ENCODE measurements around the gene KDM4B.

Gene KDM4B

DNA sequence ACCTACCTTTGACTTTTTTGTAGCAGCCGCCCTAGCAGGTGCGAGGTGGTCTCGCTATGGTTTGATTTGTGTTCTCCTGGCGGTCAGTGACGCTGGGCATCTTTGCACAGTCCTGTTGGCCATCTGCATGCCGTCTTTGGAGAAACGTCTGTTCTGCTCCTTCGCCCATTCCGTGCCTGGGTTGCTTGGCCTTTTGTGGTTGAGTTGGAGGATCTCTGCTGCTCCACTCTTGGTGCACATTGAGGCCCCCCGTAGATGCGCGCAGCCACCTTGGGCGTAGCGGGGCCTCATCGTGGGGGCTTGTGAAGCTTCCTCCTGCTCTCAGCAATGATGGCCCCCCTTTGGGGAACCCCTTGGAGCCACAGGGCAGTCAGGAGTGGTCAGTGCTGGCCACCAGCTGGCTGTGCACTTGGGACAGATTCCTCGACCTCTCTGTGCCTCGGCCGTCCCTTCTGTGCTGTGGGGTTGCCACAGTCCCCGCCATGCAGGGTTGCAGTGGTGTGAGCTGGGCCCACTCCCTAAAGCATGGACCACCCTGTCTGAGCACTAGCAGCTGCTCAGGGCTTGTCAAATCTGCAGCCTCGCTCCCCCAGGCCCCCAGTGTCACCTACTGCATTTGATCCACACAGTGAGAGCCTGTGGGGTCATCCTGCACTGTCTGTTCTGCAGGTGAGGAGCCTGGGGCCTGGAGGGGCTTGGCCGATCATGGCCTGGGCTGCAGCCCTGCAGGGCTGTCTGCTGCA lies 170.8 kb downstream of the KDM4B start:
- no peak for DNase-seq

DNA sequence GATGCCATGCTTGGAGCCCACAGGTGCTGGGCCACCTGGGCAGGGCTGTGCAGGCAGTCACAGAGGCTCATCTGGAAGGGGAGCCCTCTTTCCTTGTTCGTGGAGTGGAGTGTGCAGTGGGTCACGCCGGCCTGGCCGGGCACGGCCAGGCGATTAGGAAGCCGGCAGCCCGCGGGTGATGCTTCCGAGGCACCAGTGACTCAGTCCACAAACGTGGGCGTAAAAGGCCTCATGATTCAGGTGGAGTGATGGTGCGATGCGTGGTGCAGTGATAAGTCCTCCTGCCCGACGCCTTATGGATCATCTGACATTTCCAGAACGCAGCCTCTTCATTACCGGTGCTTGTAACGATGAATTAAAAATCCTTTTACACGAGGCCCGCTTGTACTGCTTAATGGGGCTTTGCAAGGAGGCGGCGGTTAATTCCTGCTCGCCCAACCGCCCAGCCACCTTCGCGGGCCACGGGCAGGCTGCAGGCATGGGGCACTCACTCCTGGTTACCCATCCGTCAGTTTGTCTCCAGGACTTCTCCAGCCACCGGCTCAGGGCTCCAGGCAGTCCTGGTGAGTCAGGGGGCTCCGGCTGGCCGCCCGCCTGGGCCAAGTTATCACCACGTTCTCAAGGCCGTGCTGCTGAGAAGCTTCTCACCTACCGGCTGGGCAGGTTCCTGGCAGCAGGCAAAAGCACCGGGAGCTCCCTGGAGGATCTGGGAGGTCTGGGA lies 172.4 kb downstream of the KDM4B start:
- DNase-seq, result no peak

DNA sequence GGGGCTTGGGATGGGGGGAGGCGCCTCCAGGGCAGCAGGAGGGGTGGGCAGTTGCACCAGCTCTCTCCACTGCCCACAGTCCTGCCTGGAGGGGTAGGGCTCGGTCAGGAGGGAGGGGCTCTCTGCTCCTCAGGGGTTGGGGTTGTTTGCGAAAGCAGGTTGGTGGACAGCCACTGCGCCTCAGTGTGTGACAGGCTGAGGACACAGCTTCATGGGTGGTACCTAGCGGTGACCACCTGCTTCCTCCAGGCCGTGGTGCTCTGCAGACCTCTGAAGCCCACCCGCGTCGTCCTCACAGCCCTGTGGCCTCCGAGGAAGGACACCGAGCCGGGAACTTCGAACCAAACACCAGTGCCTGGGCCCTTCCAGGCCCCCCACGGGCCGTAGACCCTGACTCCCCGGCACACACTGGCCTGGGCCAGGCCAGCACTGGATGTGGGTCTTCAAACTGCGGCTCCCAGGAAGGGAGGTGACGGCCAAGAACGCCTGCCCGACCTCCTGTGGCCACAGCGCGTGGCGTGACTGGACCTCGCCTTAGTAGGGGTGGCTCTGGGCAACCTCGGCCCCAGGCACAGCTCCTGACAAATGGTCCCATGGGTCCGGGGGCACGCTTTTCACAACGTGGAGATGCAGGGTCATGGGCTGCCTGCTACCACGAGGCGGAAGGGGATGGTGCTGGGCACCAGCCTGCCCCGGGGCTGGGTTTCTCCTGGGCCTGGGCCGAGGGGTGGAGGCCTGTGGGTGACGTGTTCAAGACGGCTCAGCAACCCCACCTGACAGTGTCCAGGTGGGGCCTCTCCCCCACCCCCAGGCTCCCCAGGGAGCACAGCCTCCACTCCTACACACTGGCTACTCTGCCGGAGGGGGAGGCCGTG lies 173.2 kb downstream of the KDM4B start:
- DNase-seq, result no peak

DNA sequence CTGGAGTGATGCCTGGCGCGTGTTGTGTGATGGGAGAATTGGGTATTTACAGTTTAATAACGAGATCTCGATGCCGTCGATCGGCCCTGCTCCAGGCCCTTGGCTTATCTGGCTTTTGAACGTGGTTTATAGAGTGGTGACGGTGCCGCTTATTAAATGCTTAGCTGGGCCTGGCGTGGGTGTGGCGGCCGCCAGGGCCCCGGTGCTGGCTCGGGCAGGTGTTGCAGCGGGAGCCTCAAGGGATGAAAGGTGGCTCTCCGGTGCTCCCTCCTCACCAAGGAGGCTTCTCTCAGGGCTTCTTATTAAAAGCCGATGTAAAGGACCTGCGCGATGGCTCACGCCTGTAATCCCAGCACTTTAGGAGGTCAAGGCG lies 173.8 kb downstream of the KDM4B start:
- DNase-seq, result no peak

DNA sequence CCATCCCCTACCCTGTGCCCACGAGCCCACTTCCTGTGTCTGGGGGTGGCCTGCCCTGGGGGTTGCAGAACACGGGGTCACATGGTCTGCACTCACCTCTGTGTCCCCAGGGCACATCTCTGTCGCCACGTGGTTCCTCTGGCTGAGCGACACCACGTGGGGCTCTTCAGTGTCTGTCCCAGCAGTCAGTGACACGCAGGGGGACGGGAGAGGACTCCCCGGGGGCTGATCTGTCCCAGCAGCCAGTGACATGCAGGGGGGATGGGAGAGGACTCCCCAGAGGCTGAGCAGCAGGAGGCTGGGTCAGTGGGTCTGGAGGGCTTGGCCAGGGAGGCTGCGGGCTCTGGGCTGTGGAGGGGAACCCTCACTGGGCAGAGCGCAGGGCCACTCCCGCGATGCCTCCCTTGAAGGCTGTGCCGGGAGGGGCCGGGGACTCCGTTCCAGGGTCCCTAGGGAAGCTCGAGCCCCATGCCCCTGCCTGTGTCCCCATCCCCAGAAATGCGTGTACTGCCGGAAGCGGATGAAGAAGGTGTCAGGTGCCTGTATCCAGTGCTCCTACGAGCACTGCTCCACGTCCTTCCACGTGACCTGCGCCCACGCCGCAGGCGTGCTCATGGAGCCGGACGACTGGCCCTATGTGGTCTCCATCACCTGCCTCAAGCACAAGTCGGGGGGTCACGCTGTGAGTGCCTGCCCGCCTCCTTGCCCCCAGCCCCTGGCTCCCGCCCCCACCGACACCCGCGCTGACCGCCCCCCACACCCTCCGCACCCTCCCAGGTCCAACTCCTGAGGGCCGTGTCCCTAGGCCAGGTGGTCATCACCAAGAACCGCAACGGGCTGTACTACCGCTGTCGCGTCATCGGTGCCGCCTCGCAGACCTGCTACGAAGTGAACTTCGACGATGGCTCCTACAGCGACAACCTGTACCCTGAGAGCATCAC lies 174.8 kb downstream of the KDM4B start:
- no peak for DNase-seq

DNA sequence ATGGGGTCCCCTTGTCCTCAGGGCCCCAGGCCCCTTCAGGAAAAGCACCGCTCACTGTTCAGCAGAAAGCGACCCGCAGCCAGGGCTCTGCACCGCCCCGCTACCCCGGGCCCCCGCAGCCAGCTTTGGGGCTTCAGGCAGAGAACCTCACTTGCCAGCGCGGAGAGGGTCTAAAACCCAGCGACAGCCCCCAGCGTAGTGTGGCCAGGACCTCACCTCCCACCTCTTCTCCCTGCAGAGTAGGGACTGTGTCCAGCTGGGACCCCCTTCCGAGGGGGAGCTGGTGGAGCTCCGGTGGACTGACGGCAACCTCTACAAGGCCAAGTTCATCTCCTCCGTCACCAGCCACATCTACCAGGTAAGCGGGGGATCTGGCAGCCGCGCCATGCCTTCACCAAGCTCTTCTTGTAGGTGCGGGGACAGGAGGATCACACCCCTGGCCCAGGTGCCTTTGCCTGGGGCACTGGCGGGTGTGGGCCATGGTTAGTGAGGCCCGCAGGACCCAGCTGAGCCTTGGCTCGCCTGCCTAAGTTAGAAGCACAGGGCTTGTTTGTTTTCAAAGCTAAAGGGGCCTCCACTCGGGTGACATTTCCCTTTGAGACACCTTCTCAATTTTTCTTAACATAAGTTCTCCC lies 175.7 kb downstream of the KDM4B start:
- DNase-seq, result no peak

DNA sequence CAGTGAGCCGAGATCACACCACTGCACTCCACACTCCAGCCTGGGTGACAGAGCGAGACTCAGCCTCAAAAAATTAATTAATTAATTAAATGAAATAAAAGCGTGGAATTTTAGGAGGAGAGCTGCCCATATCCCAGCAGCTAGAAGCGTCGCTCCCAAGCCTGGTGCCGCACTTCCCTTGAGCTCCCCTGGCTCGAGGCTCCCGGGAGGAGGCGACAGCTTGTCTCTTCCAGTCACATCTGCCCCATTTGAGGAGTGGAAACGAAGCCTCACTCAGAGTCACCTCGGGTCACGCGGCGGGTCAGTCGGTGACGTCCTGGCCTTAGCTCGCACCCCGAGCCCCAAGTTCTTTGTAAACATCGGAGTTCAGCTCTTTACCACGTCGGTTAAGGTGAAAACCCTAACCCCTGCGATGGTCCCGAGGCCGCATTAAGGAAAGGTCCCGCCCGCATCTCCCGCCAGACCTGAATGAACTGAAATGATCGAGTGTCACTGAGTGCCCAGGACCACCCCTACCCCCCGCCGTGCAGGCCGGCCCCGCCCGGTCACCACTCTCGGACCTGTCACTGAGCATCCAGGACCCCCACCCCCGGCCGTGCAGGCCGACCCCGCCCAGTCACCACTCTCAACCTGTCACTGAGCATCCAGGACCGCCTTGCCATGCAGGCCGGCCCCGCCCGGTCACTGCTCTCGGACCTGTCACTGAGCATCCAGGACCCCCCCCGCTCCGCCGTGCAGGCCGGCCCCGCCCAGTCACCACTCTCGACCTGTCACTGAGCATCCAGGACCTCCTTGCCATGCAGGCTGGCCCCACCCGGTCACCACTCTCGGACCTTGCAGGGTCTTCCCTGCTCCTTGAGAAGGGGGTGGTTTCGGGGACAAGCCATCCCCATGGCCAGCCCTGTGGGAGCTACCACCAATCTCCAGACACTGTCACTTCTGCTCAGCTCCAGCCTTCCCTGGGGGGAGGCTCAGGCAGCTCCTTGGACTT lies 176.9 kb downstream of the KDM4B start:
- DNase-seq, result no peak

DNA sequence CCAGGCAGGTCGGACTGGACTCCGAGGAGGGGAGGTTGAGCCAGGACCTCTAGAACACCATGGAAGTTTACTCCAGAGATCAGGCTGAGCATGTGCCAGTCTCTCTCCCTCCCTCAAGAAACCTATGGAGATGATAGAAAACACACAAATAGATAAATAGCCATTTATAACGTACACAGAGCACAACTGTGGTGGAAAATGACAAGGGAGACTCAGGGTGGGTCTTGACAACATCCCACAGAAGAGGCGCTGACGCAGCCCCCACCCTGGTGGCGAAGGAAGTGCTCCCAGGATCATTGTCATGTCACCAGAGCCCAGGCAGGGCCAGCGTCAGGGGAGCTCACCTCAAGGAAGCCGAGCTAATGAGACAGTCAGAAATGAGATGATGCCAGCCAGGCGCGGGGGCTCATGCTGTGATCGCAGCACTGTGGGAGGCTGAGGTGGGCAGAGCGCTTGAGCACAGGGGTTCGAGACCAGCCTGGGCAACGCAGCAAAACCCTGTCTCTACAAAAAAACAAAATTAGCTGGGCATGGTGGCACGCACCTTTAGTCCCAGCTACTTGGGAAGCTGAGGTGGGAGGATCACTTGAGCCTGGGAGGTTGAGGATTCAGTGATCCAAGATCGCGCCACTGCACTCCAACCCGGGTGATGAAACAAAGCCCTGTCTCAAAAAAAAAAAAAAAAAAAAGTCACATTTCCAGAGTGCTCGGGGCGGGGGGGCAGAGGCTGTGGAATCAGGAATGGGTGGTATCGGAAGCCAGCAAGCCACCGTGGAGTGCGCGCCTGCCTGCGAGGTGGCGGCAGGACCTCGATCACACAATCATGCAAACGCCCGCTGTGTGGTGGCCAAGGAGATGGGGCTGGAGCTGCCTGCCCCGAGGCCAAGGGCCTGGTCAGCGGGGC lies 178.4 kb downstream of the KDM4B start:
- DNase-seq, result no peak

DNA sequence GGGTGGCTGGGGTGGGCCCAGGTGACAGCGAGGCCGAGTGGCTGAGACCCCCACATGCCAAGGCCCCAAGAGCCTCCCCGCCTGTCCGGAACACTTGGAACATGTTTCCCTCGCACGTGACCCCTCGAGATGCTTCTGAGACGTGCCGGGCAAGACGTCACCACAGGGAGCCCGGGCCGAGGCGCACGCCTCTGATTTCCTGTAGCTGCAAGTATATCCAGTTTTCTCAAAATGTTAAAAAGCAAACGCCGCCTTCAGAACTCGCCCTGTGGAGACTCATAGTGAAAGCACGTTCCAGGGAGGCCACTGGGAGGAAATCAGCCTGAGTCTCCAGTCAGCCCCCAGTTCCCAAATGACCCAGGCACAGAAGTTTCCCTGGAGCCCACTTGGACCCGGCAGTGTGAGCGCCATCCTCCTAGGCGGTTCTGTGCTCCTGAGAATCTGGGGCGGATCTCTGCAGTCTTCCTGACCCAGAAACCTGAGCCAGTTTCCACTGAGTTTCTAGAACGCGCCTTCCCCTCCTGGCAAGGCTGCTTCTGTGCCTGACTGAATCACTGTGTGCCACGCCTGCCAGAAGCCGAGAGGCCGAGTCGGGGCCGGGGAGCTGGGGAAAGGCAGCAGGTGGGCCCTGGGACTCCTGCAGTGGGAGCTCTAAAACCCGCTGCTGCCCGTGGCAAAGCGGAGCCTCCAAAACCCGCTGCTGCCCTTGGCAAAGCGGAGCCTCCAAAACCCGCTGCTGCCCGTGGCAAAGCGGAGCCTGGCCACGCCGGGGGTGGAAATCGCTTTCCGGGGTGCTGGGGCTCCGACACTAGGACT lies 179.3 kb downstream of the KDM4B start:
- DNase-seq, result peak; percentile 53

DNA sequence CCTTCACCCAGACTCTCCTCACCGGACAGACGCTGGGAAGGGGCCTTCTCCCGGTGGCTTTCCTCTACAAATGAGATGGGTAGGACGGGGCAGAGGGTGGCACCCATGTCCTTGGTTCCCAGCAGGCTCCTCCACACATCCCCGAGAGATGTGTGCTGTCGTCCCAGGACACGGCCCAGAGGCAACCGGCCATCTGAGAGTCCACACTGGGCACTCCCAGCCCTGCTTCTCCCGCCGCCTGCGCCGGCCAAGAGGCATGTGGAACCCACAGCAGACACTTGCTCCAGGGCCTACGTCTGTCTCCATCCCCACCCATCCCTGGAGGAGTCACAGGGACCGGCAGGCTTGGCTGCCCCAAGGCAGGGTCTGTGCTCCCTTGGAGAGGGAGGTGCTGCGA lies 179.9 kb downstream of the KDM4B start:
- DNase-seq, result no peak

DNA sequence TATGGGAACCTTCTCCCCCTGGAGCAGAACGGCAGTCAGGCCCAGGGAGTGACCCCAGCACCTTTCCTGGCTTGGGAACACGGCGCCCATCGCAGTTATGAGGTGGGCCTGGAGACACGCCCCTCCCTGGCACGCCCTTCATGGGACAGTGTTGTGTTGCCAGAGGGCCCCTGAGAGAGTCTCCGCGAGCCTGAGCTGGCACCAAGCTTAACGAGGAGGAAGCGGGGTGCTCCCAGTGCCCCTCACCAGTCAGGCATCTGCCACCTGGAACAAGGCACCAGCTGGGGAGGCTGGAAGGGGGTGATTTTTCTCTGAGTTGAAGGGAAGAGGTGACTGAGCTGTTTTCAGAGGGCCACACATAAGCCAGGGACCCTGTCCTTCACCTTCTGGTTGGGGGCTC lies 180.6 kb downstream of the KDM4B start:
- no peak for DNase-seq

DNA sequence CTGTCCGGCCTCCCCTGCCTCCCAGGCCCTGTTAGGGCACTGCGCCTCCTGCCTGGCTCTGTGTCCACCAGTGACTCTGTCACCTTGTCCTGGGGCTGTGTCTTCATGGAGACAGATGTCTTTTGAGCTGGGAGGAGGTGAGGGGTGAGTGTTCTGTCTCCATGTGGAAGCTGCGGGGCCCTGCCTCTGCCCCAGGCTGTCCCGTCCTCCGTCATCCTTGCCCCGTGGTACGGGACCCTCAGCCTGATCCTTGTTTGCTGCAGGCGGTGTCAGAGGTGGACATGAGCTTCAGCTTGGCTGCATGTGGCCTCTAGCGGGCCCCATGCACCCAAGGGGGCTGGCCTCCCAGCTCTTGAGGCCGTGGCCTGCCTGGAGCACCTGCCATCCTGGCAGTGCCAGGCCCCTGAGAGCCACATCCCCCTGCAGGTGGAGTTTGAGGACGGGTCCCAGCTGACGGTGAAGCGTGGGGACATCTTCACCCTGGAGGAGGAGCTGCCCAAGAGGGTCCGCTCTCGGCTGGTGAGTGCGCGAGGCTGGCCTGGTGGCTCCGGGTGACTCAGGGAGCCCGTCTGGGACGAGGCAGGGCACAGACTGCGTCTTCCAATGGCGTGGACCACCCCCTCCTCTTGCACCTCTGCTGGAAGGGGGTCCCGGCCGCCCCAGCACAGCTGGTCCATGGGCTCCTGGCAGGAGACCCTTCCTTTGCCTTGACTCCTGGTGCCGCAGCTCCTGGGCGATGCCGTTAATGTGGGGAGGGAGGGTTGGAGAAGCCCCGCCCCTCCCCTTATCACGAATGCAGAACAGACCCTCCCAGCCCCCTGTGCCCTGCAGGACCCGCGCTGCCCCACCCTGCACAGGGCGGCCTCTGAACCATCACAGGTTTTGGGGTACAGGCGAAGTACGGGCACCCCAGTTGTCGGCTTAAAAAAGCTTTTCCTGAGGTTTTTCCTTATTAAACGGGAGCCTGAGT lies 181.3 kb downstream of the KDM4B start:
- no peak for DNase-seq

DNA sequence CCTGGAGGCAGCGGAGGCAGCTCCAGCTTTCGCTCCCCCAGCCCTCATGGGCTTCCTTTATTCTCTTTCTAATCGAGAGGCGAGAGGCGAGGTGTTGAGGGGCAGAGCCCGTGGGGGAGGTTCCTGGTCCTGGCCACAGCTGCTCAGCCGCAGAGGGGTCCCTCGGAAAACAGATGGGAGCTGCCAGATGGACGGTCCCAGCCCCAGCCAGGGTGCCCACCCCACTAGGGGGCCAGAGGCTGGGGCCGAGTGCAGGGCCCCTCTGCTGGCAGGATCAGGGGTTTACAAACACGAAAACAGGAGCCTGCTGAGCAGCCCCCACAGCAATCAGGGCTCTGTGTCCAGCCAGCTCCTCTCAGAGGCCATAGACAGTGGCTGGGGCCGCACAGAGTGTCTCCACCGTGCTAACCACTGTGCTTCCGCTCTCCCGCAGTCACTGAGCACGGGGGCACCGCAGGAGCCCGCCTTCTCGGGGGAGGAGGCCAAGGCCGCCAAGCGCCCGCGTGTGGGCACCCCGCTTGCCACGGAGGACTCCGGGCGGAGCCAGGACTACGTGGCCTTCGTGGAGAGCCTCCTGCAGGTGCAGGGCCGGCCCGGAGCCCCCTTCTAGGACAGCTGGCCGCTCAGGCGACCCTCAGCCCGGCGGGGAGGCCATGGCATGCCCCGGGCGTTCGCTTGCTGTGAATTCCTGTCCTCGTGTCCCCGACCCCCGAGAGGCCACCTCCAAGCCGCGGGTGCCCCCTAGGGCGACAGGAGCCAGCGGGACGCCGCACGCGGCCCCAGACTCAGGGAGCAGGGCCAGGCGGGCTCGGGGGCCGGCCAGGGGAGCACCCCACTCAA lies 182.2 kb downstream of the KDM4B start:
- DNase-seq, result no peak

DNA sequence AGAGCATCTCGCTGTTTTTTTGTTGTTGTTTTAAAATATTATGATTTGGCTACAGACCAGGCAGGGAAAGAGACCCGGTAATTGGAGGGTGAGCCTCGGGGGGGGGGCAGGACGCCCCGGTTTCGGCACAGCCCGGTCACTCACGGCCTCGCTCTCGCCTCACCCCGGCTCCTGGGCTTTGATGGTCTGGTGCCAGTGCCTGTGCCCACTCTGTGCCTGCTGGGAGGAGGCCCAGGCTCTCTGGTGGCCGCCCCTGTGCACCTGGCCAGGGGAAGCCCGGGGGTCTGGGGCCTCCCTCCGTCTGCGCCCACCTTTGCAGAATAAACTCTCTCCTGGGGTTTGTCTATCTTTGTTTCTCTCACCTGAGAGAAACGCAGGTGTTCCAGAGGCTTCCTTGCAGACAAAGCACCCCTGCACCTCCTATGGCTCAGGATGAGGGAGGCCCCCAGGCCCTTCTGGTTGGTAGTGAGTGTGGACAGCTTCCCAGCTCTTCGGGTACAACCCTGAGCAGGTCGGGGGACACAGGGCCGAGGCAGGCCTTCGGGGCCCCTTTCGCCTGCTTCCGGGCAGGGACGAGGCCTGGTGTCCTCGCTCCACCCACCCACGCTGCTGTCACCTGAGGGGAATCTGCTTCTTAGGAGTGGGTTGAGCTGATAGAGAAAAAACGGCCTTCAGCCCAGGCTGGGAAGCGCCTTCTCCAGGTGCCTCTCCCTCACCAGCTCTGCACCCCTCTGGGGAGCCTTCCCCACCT lies 183.3 kb downstream of the KDM4B start:
- DNase-seq, result no peak

DNA sequence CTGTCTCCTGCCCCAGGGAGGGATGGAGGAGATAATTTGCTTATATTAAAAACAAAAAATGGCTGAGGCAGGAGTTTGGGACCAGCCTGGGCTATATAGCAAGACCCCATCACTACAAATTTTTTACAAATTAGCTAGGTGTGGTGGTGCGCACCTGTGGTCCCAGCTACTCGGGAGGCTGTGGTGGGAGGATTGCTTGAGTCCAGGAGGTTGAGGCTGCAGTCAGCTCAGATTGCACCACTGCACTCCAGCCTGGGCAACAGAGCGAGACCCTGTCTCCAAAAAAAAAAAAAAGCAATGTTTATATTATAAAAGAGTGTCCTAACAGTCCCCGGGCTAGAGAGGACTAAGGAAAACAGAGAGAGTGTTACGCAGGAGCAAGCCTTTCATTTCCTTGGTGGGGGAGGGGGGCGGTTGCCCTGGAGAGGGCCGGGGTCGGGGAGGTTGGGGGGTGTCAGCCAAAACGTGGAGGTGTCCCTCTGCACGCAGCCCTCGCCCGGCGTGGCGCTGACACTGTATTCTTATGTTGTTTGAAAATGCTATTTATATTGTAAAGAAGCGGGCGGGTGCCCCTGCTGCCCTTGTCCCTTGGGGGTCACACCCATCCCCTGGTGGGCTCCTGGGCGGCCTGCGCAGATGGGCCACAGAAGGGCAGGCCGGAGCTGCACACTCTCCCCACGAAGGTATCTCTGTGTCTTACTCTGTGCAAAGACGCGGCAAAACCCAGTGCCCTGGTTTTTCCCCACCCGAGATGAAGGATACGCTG lies 184.0 kb downstream of the KDM4B start:
- DNase-seq, result no peak

All from fibroblast of skin of scalp (primary cell).